Measurements from ENCODE around the gene PPP3CA. TPM values are rescaled to one million over a fixed set of nuclear protein-coding genes. Genes with fewer than 3 reads are reported as not detected.

The PPP3CA gene
- polyA plus RNA-seq, 1 donor (not counting 4 experiments of a cell fraction or from before 2014, with no cell fraction given) = 43.3 TPM

- Histone ChIP-seq H3K4me3 (ENCODE audit: control insufficient read depth in 2 of 3, extremely low read depth in 1 of 3, insufficient read depth in 2 of 3, low read depth in 1 of 3, low read length in 3 of 3) (no peak overlapping the region), H3K4me1 (ENCODE audit: control insufficient read depth, extremely low read depth, insufficient read depth, low read length) (no peaks in the 10 kb centered on the region), H2AFZ (ENCODE audit: control insufficient read depth, low read length) (peak overlapping the region; percentile 10), H3K36me3 (ENCODE audit: control insufficient read depth in 2 of 2, extremely low read depth in 1 of 2, insufficient read depth in 2 of 2, low read length in 2 of 2) (no peaks in the 10 kb centered on the region), H3K9ac (ENCODE audit: control insufficient read depth, extremely low read depth, insufficient read depth, low read length) (no peak overlapping the region), H3K9me1 (ENCODE audit: control insufficient read depth, extremely low read depth, insufficient read depth, low read length) (no peaks in the 10 kb centered on the region), H3K79me2 (ENCODE audit: control insufficient read depth, insufficient read depth, low read length) (no peaks in the 10 kb centered on the region), H4K20me1 (ENCODE audit: control insufficient read depth, extremely low read depth, insufficient read depth, low read length) (no peaks in the 10 kb centered on the region), H3K9me3 (ENCODE audit: control insufficient read depth, low read depth, low read length) (no peaks in the 10 kb centered on the region), H3K27ac (ENCODE audit: control insufficient read depth, insufficient read depth, low read length) (no peak overlapping the region), H3K4me2 (ENCODE audit: control insufficient read depth, extremely low read depth, insufficient read depth, low read depth, low read length) (no peak overlapping the region), H3K27me3 (ENCODE audit: control insufficient read depth, extremely low read depth, insufficient read depth, low read length) (no peaks in the 10 kb centered on the region)
- TF ChIP-seq CTCF (optimal IDR thresholded peaks at IDR 0.05 in 1 of 3, IDR thresholded peaks at IDR 0.05 in 1 of 3, conservative IDR thresholded peaks at IDR 0.05 in 1 of 3; ENCODE audit: extremely low read depth in 1 of 3, insufficient read depth in 2 of 3, low read length in 3 of 3) = no peak
- no peak for TF ChIP-seq EZH2 (IDR thresholded peaks at IDR 0.05; ENCODE audit: low read length)
- DNase-seq (ENCODE audit: low read depth, low spot score) (no peak), FAIRE-seq (no peak)
- dilution Hi-C loops (cut with MboI; ENCODE audit: extremely low pct_ligation_motif_present, low sequenced_read_pairs) = no loop called here
Observed at GRCh38 chr4:101010987-101011386, 336.3 kb downstream of the PPP3CA start.

- Histone ChIP-seq H3K79me2 (ENCODE audit: control insufficient read depth, insufficient read depth, low read length) (no peaks in the 10 kb centered on the region), H3K4me2 (ENCODE audit: control insufficient read depth, extremely low read depth, insufficient read depth, low read depth, low read length) (no peak overlapping the region), H3K4me3 (ENCODE audit: control insufficient read depth in 2 of 3, extremely low read depth in 1 of 3, insufficient read depth in 2 of 3, low read depth in 1 of 3, low read length in 3 of 3) (no peak overlapping the region), H4K20me1 (ENCODE audit: control insufficient read depth, extremely low read depth, insufficient read depth, low read length) (no peaks in the 10 kb centered on the region), H3K4me1 (ENCODE audit: control insufficient read depth, extremely low read depth, insufficient read depth, low read length) (no peaks in the 10 kb centered on the region), H3K9me3 (ENCODE audit: control insufficient read depth, low read depth, low read length) (no peaks in the 10 kb centered on the region), H3K9me1 (ENCODE audit: control insufficient read depth, extremely low read depth, insufficient read depth, low read length) (no peaks in the 10 kb centered on the region), H3K36me3 (ENCODE audit: control insufficient read depth in 2 of 2, extremely low read depth in 1 of 2, insufficient read depth in 2 of 2, low read length in 2 of 2) (no peaks in the 10 kb centered on the region), H3K9ac (ENCODE audit: control insufficient read depth, extremely low read depth, insufficient read depth, low read length) (no peak overlapping the region), H3K27me3 (ENCODE audit: control insufficient read depth, extremely low read depth, insufficient read depth, low read length) (no peaks in the 10 kb centered on the region), H3K27ac (ENCODE audit: control insufficient read depth, insufficient read depth, low read length) (no peak overlapping the region), H2AFZ (ENCODE audit: control insufficient read depth, low read length) (no peak overlapping the region)
- no peak for DNase-seq (ENCODE audit: low read depth, low spot score)
- TF ChIP-seq EZH2 (IDR thresholded peaks at IDR 0.05; ENCODE audit: low read length) (no peak), CTCF (optimal IDR thresholded peaks at IDR 0.05 in 1 of 3, IDR thresholded peaks at IDR 0.05 in 1 of 3, conservative IDR thresholded peaks at IDR 0.05 in 1 of 3; ENCODE audit: extremely low read depth in 1 of 3, insufficient read depth in 2 of 3, low read length in 3 of 3) (no peak)
- dilution Hi-C loops (cut with MboI; ENCODE audit: extremely low pct_ligation_motif_present, low sequenced_read_pairs) = no loop called here
- FAIRE-seq = no peak
Observed at GRCh38 chr4:101009471-101009870, 337.9 kb downstream of the PPP3CA start.
